ENCODE data around the gene FAM221A.
"Not testable (repeated sequence)": the region's sequence is repeated elsewhere in the genome, so short reads cannot be mapped to it uniquely, and the experiment has no call there.

The FAM221A gene

GRCh38 chr7:23709081-23709750 is 29.2 kb downstream of the FAM221A start:
- DNase-seq: no peak

- DNase-seq: no peak
These were observed 30.0 kb downstream of the FAM221A start, which contains the start of gene STK31 for GRCh38 chr7:23710000-23710399. Gene STK31 (plus strand): TSS chr7:23710219. CDS start chr7:23710286, 67 bp downstream.

DNA sequence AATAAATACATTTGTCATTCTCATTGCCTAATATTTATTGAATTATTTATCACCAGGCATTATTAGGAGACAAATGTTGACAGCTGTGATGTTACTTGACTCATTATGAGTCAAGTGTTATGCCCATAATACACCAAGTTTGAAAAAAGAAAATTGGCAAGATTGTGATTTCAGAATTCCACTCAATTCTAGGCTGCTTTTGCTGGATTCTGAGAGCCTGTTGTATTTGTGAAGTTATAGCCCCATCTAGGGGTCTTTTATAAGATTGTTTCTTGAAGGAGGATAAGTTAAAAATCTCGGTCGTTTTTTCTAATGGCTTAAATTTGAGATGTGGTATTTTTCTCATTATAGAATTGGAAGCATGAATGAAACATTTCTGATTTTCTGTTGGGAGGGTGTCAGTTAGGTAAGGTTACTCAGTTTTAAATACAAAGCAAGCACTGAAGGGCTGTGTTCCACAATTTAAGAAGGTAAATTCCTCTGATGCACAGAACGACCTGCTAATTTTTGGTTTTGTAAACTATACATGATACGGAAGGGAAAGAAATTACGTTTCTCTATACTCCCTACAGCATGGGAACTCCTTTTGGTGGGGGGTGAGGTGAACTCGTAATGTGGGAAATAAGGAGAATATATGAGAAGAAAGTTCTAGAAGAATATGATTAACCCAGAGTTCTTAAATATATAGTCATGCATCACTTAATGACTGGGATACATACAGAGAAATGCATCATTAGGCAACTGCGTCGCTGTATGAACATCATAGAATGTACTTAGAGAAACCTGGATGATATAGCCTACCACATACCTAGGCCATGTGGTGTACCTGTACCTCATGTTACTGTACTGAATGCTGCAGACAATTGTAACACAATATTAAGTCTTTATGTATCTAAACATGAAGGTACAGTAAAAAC is 32.6 kb downstream of the FAM221A start:
- peak; percentile 67 for DNase-seq

- no peak for DNase-seq
These were observed 33.5 kb downstream of the FAM221A start for GRCh38 chr7:23713285-23714149.

DNA sequence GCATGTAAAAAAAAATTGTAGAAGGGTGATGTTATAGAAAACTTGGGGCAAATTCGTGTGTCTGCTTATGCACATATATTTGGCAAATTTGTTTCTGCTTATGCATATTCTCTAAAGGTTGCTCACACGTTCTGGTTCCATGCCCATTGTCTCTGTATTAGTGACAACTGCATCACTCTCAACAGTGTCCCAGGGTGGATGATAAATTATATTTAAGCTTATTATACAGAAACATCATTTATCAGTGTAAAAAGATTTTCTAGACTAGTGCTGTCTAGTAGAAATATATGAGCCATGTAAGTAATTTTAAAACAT is 34.1 kb downstream of the FAM221A start:
- DNase-seq: no peak

GRCh38 chr7:23714579-23714978 is 34.6 kb downstream of the FAM221A start:
- no peak for DNase-seq

- DNase-seq: no peak
These were observed 35.1 kb downstream of the FAM221A start for GRCh38 chr7:23715099-23715498.

GRCh38 chr7:23717788-23718187 is 37.8 kb downstream of the FAM221A start:
- DNase-seq: no peak

DNA sequence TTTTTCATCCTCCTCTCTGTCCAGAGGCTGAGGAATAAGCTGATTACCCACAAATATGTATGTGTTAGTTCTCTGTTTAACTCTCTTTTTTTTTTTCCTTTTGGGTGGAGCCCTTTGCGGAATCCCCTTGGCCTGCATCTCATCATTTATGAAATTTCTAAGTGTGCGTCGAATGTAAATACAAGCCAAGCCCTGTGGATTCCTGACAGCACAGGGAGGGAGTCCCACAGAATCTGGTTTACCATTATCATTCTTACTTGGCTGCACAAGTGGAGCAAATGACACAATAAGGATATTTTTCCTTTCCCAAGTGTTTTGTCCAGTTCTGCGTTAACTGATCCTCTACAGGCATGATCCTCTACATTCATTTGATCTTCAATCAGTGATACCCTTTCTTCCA is 41.5 kb downstream of the FAM221A start:
- DNase-seq: no peak

- DNase-seq: not testable (repeated sequence)
These were observed 42.7 kb downstream of the FAM221A start for GRCh38 chr7:23722587-23723216.

- not testable (repeated sequence) for DNase-seq
These were observed 44.1 kb downstream of the FAM221A start for GRCh38 chr7:23724113-23724512.

- DNase-seq: no peak
These were observed 62.1 kb downstream of the FAM221A start for GRCh38 chr7:23742051-23742450.

DNA sequence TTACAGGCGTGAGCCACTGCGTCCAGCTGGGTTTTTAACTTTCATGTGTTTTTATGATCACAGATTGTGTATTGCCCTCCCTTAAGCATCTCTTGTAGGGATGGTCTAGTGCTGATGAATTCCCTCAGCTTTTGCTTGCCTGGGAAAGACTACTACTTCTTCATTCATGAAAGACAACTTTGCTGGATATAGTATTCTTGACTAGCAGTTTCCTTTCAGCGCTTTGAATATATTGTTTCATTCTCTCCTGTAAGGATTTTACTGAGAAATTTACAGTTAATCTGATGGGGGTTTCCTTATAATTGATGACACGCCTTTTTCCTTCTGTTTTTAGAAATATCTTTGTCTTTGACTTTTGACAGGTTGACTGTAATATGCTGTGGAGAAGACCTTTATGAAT is 63.2 kb downstream of the FAM221A start:
- no peak for DNase-seq

DNA sequence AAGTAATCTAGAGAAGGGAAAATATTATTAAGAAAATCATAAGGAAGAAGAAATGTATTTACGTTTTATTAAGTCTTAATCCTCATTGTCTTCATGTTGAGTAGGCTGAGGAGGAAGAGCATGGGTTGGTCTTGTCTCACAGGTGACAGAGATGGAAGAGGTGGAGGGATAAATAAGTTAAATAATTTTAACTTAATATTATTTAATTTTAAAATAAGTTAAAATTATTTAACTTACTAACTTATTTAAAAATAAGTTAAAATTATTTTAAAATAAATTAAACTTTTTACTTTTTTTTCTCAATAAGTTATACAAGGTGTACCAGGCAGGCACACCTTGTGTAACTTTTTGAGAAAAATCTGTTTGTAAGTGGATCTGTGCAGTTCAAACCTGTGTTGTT is 66.6 kb downstream of the FAM221A start:
- DNase-seq: no peak

- DNase-seq: no peak
These were observed 71.9 kb downstream of the FAM221A start for GRCh38 chr7:23751852-23752251.
